Mesenchymal stem cell (in vitro differentiated cells and primary cell): ENCODE results near the gene PSMD3.
A peak's percentile ranks its signal among the peaks of the same experiment; 100 is the strongest.

Experiments used
- DNase-seq: peaks from one replicate; pipeline ENCODE4 v3.0.0-alpha.2; 2013
- H2AFZ ChIP-seq: one replicate; pipeline ENCODE4 v1.6.1; 2013; ENCODE audit warnings: low read depth, mild to moderate bottlenecking, control low read depth, inconsistent platforms, low read length, moderate library complexity
- H2AK5ac ChIP-seq: 2 replicates; pipeline ENCODE4 v1.6.1; 2013; ENCODE audit warnings: low read length, moderate library complexity, mild to moderate bottlenecking, inconsistent platforms; ENCODE audit not compliant: severe bottlenecking
- H2BK120ac ChIP-seq: one replicate; pipeline ENCODE4 v1.6.1; 2013; ENCODE audit warnings: low read depth, mild to moderate bottlenecking, inconsistent platforms, low read length, moderate library complexity
- H2BK12ac ChIP-seq, 2 experiments: one replicate each; pipeline ENCODE4 v1.6.1; 2013; ENCODE audit warnings: inconsistent platforms in 2 of 2, low read length in 2 of 2, mild to moderate bottlenecking in 2 of 2, moderate library complexity in 2 of 2, control low read depth in 1 of 2
- H2BK15ac ChIP-seq: one replicate; pipeline ENCODE4 v1.6.1; 2013; ENCODE audit warnings: mild to moderate bottlenecking, low read depth, inconsistent platforms; ENCODE audit not compliant: poor library complexity, severe bottlenecking
- H2BK5ac ChIP-seq: 2 replicates; pipeline ENCODE4 v1.6.1; 2013; ENCODE audit warnings: low read depth, mild to moderate bottlenecking, low read length, control low read depth, inconsistent platforms; ENCODE audit not compliant: poor library complexity, severe bottlenecking
- H3K14ac ChIP-seq, 2 experiments: one replicate each; pipeline ENCODE4 v1.6.1; 2013; ENCODE audit warnings: inconsistent platforms in 2 of 2, low read length in 2 of 2, control low read depth in 1 of 2, mild to moderate bottlenecking in 1 of 2, moderate library complexity in 1 of 2
- H3K18ac ChIP-seq, 2 experiments: one replicate each; pipeline ENCODE4 v1.6.1; 2013; ENCODE audit warnings: inconsistent platforms in 2 of 2, low read length in 2 of 2, control low read depth in 1 of 2, low read depth in 1 of 2, mild to moderate bottlenecking in 1 of 2
- H3K23ac ChIP-seq, 2 experiments: one replicate each; pipeline ENCODE4 v1.6.1; 2013; ENCODE audit warnings: inconsistent platforms in 2 of 2, low read length in 2 of 2, mild to moderate bottlenecking in 2 of 2, moderate library complexity in 2 of 2, control low read depth in 1 of 2
- H3K27ac ChIP-seq: 2 replicates; pipeline ENCODE4 v1.5.1; 2013; ENCODE audit warnings: mild to moderate bottlenecking, moderate library complexity, low read length, control low read depth, inconsistent platforms; ENCODE audit not compliant: poor library complexity, severe bottlenecking
- H3K27me3 ChIP-seq, 2 experiments: 2 replicates each; pipeline versions ENCODE4 v1.6.1 to v1.7.0; 2013; ENCODE audit warnings: low read length in 2 of 2, mild to moderate bottlenecking in 2 of 2, moderate library complexity in 2 of 2, control low read depth in 1 of 2, inconsistent platforms in 1 of 2; ENCODE audit not compliant: control insufficient read depth in 1 of 2, insufficient read depth in 1 of 2
- H3K36me3 ChIP-seq, 2 experiments: 2 replicates each; pipeline versions ENCODE4 v1.6.1 to v1.7.0; 2013; ENCODE audit warnings: low read length in 2 of 2, control low read depth in 1 of 2, inconsistent platforms in 1 of 2, low read depth in 1 of 2, mild to moderate bottlenecking in 1 of 2; ENCODE audit not compliant: insufficient read depth in 2 of 2, control insufficient read depth in 1 of 2
- H3K4ac ChIP-seq, 2 experiments: one replicate each; pipeline ENCODE4 v1.6.1; 2013; ENCODE audit warnings: inconsistent platforms in 2 of 2, low read length in 2 of 2, mild to moderate bottlenecking in 2 of 2, moderate library complexity in 2 of 2, control low read depth in 1 of 2, low read depth in 1 of 2
- H3K4me1 ChIP-seq: 2 replicates; pipeline ENCODE4 v1.6.1; 2013; ENCODE audit warnings: low read depth, low read length, control low read depth; ENCODE audit not compliant: control insufficient read depth, insufficient read depth
- H3K4me2 ChIP-seq: 2 replicates; pipeline ENCODE4 v1.6.1; 2013; ENCODE audit warnings: low read length, mild to moderate bottlenecking, inconsistent platforms; ENCODE audit not compliant: poor library complexity, severe bottlenecking
- H3K4me3 ChIP-seq, 2 experiments: 2 replicates each; pipeline versions ENCODE4 v1.5.1 to v1.7.0; 2013; ENCODE audit warnings: low read length in 2 of 2, mild to moderate bottlenecking in 2 of 2, control low read depth in 1 of 2, low read depth in 1 of 2; ENCODE audit not compliant: insufficient read depth in 1 of 2
- H3K79me1 ChIP-seq: replicated peaks from 2 replicates; pipeline ENCODE4 v1.6.1; 2013; ENCODE audit warnings: mild to moderate bottlenecking, control low read depth, low read length, inconsistent platforms; ENCODE audit not compliant: poor library complexity, severe bottlenecking
- H3K9ac ChIP-seq: 2 replicates; pipeline ENCODE4 v1.7.0; 2013; ENCODE audit warnings: mild to moderate bottlenecking, low read length, moderate library complexity
- H3K9me3 ChIP-seq: 2 replicates; pipeline ENCODE4 v1.7.0; 2013; ENCODE audit warnings: mild to moderate bottlenecking, low read length; ENCODE audit not compliant: control insufficient read depth
- H4K8ac ChIP-seq: one replicate; pipeline ENCODE4 v1.6.1; 2013; ENCODE audit warnings: inconsistent platforms, mild to moderate bottlenecking, low read length, moderate library complexity
- H4K91ac ChIP-seq: one replicate; pipeline ENCODE4 v1.6.1; 2013; ENCODE audit warnings: mild to moderate bottlenecking, low read length, inconsistent platforms
- WGBS: methylation state at CpG from one replicate; pipeline ENCODE4 v1.1.7; 2013; ENCODE audit warnings: mixed read lengths; 5-methylcytosine and 5-hydroxymethylcytosine counted together

The PSMD3 gene

GRCh38 chr17:39972271-39972670, 8.3 kb upstream of the PSMD3 start:
- no peak overlapping the region for H2BK5ac ChIP-seq
- H3K79me1 ChIP-seq, result no peaks in the 10 kb centered on the region
- H2BK15ac ChIP-seq, result no peak overlapping the region
- peak overlapping the region; percentile 66 for H3K9ac ChIP-seq
- H3K27ac ChIP-seq, result no peak overlapping the region
- H3K27me3 ChIP-seq, result peaks cover 4 to 44% of the 10 kb centered on the region in 2 experiments
- 66% methylated on average over 3 of the region's 3 CpGs for WGBS
- H3K14ac ChIP-seq, result no peak overlapping the region
- no peak overlapping the region for H2AK5ac ChIP-seq
- H2BK120ac ChIP-seq, result no peak overlapping the region
- H3K36me3 ChIP-seq, result no peaks in the 10 kb centered on the region
- no peaks in the 10 kb centered on the region for H3K4me1 ChIP-seq
- H3K4me2 ChIP-seq, result no peak overlapping the region
- no peak overlapping the region for H3K4me3 ChIP-seq
- H3K4ac ChIP-seq, result no peak overlapping the region
- no peak overlapping the region for H3K18ac ChIP-seq
- no peak overlapping the region for H3K23ac ChIP-seq
- no peak overlapping the region for H2BK12ac ChIP-seq
- H2AFZ ChIP-seq, result no peak overlapping the region
- H4K8ac ChIP-seq, result no peak overlapping the region
- no peak for DNase-seq
- no peak overlapping the region for H4K91ac ChIP-seq
- H3K9me3 ChIP-seq, result no peaks in the 10 kb centered on the region

DNA sequence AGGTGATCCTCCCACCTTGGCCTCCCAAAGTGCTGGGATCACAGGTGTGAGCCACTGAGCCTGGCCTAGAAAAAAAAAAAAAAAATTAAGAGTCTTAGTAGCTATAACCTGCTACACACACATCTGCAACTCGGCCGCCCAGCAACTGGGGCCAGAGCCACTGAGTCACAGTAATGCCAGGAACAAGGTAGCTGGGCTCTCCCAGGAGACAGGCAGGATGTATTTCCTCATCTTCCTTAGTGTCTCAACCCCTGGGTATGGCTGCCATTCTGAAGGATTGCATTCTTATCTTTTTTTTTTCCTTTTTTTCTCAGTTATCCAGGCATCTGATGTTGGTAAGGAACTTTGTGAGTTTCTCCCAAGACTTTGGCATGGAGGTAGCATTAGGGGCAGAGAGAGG, 7.1 kb upstream of the PSMD3 start:
- Histone ChIP-seq H3K4me2 (no peak overlapping the region), H4K8ac (no peak overlapping the region), H3K23ac (no peak overlapping the region), H2AK5ac (no peak overlapping the region), H2AFZ (no peak overlapping the region), H3K9me3 (no peaks in the 10 kb centered on the region), H3K9ac (no peak overlapping the region), H3K14ac (no peak overlapping the region), H4K91ac (no peak overlapping the region), H3K4ac (no peak overlapping the region), H3K27me3 (peaks cover 4 to 40% of the 10 kb centered on the region in 2 experiments), H2BK15ac (no peak overlapping the region), H3K36me3 (no peaks in the 10 kb centered on the region), H3K4me3 (no peak overlapping the region), H3K4me1 (no peaks in the 10 kb centered on the region), H2BK5ac (no peak overlapping the region), H3K27ac (no peak overlapping the region), H2BK12ac (no peak overlapping the region), H3K18ac (no peak overlapping the region), H3K79me1 (no peaks in the 10 kb centered on the region), H2BK120ac (no peak overlapping the region)
- WGBS, result 77% methylated on average over 2 of the region's 2 CpGs
- DNase-seq, result no peak

DNA sequence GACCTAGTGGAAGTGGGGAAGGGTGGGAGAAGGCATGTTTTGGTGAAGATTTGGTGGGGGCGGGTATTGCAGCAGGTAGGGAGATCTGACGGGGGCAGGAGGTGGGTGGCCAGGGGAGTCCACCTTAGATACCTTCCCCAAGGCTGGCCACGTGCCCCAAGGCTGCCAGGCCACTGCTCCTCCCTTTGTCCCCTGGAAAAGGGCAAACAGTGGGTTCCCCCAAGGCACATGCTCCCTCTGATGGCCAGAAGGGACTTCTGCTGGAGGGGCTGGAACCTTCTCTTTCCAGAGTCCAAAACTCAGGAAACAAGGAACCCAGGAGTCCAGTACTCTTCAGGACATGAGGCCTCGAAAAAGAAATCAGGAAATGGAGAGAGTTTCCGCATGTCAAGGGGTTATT, 6.2 kb upstream of the PSMD3 start:
- peak overlapping the region in 1 of 2 experiments; percentile 60 for H3K4ac ChIP-seq
- H3K36me3 ChIP-seq, result no peaks in the 10 kb centered on the region
- H2AFZ ChIP-seq, result no peak overlapping the region
- H3K27me3 ChIP-seq, result peaks cover 4 to 32% of the 10 kb centered on the region in 2 experiments
- H3K4me1 ChIP-seq, result peaks cover 2% of the 10 kb centered on the region
- no peak overlapping the region for H2BK120ac ChIP-seq
- no peak overlapping the region for H2BK12ac ChIP-seq
- H4K8ac ChIP-seq, result no peak overlapping the region
- H3K4me3 ChIP-seq, result no peak overlapping the region
- no peak overlapping the region for H3K23ac ChIP-seq
- no peak overlapping the region for H3K4me2 ChIP-seq
- H3K9me3 ChIP-seq, result no peaks in the 10 kb centered on the region
- H4K91ac ChIP-seq, result no peak overlapping the region
- H3K18ac ChIP-seq, result no peak overlapping the region
- H3K9ac ChIP-seq, result no peak overlapping the region
- H2AK5ac ChIP-seq, result no peak overlapping the region
- H2BK15ac ChIP-seq, result no peak overlapping the region
- no peaks in the 10 kb centered on the region for H3K79me1 ChIP-seq
- 83% methylated on average over 4 of the region's 5 CpGs for WGBS
- H3K27ac ChIP-seq, result no peak overlapping the region
- no peak for DNase-seq
- H2BK5ac ChIP-seq, result no peak overlapping the region
- no peak overlapping the region for H3K14ac ChIP-seq

- Histone ChIP-seq H2AFZ (no peak overlapping the region), H3K4ac (no peak overlapping the region), H3K9me3 (no peaks in the 10 kb centered on the region), H2AK5ac (no peak overlapping the region), H3K18ac (no peak overlapping the region), H3K27ac (no peak overlapping the region), H3K79me1 (no peaks in the 10 kb centered on the region), H3K36me3 (no peaks in the 10 kb centered on the region), H2BK15ac (no peak overlapping the region), H3K27me3 (peaks cover 4 to 21% of the 10 kb centered on the region in 2 experiments), H4K91ac (no peak overlapping the region), H3K4me3 (no peak overlapping the region), H2BK5ac (no peak overlapping the region), H3K4me2 (no peak overlapping the region), H2BK12ac (no peak overlapping the region), H3K14ac (no peak overlapping the region), H3K23ac (no peak overlapping the region), H2BK120ac (no peak overlapping the region), H3K9ac (no peak overlapping the region), H4K8ac (no peak overlapping the region), H3K4me1 (peaks cover 2% of the 10 kb centered on the region)
- 71% methylated on average over 1 of the region's 4 CpGs for WGBS
- no peak for DNase-seq
Measured at GRCh38 chr17:39975801-39976200, 4.8 kb upstream of the PSMD3 start.
